ENCODE results near the gene KRTAP4-4. TPM values are rescaled to one million over a fixed set of nuclear protein-coding genes. Genes with fewer than 3 reads are reported as not detected.

KRTAP4-4 gene
- total and polyA plus RNA-seq, 2 of the 13 experiments (the other 11 are each of a cell fraction or from before 2014, with no cell fraction given): not detected

DNA sequence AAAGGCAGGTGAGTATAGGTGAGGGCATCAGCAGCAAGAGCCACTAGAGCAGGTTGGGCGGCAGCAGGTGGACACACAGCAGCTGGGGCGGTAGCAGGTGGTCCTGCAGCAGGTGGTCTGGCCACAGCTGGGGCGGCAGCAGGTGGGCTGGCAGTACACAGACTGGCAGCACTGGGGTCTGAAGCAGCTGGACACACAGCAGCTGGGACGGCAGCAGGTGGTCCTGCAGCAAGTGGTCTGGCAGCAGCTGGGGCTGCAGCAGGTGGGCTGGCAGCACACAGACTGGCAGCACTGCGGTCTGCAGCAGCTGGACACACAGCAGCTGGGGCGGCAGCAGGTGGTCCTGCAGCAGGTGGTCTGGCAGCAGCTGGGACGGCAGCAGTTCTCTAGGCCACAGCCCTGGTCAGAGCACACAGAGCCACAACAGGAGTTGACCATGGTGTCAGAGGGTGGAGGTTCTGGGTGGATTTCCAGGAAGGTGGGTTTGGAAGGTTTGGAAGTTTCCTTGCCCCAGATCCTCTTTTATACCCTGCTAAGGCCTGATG lies 17.3 kb upstream of the KRTAP4-4 start, which contains the start of gene KRTAP4-2:
Gene KRTAP4-2, minus strand, starts transcription at position 495 of the 545 bp plus-strand sequence. Its CDS starts 57 bp downstream, at position 438.
- FAIRE-seq (no peak), ATAC-seq (no peak), DNase-seq (ENCODE audit: low spot score) (no peak)
- no peak within 1 kb of the TSS for H3K4me2 ChIP-seq (ENCODE audit: low read depth, low read length)
- in situ Hi-C loops (cut with HindIII; ENCODE audit: extremely low pct_ligation_motif_present, low pct_unique_long_range_greater_than_20kb): no loop called here
- H3K27ac ChIP-seq (ENCODE audit: extremely low read length, insufficient read depth, low read length): no peak within 1 kb of the TSS
- BruUV-seq (replicated peaks): no TSS peak
- no peak within 1 kb of the TSS for H2AFZ ChIP-seq (ENCODE audit: low read length)
- no peaks in the 10 kb centered on the region for H3K9me3 ChIP-seq (ENCODE audit: low read length)
- no peak for TF ChIP-seq HMG20A (CRISPR knock-in tag; IDR thresholded peaks at IDR 0.05; ENCODE audit: borderline replicate concordance)
- no peak for TF ChIP-seq ZNF549 (CRISPR knock-in tag; IDR thresholded peaks at IDR 0.05)
- TF ChIP-seq, protein P1, sequence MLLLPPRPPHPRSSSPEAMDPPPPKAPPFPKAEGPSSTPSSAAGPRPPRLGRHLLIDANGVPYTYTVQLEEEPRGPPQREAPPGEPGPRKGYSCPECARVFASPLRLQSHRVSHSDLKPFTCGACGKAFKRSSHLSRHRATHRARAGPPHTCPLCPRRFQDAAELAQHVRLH (CRISPR knock-in tag; IDR thresholded peaks at IDR 0.05; ENCODE audit: borderline replicate concordance, low read depth): no peak
- TF ChIP-seq TEAD3 (CRISPR knock-in tag; optimal IDR thresholded peaks at IDR 0.05; ENCODE audit: borderline replicate concordance): no peak
- ChIA-PET POLR2A (no interaction called here), CTCF (ENCODE audit: low intra/inter-chr PET ratio, low total read pairs) (no interaction called here)
- intact Hi-C loops (cut with micrococcal nuclease; ENCODE audit: unreplicated experiment): loop anchor here (10.0 kb wide), 1 partner anchor 273 kb away; no protein-coding TSS in a partner anchor
- no peaks in the 10 kb centered on the region for H3K4me1 ChIP-seq (ENCODE audit: insufficient read depth, low read length)
- no peak within 1 kb of the TSS for H3K4me3 ChIP-seq (replicated peaks in 1 of 3; ENCODE audit: insufficient read depth in 1 of 3, low read depth in 2 of 3, low read length in 3 of 3)
- 38% methylated on average over 3 of the region's 7 CpGs for WGBS (ENCODE audit: low lambda C conversion rate)
- H3K36me3 ChIP-seq (replicated peaks in 1 of 2; ENCODE audit: control insufficient read depth in 1 of 2, insufficient read depth in 2 of 2, low read length in 2 of 2): no peaks in the 10 kb centered on the region
- no peaks in the 10 kb centered on the region for H4K20me1 ChIP-seq (ENCODE audit: insufficient read depth, low read length)
- no peaks in the 10 kb centered on the region for H3K79me2 ChIP-seq (ENCODE audit: insufficient read depth, low read length)
- peaks cover 0 to 33% of the 10 kb centered on the region in 2 experiments; a peak in 3 of 5 replicates for H3K27me3 ChIP-seq (ENCODE audit: control insufficient read depth in 1 of 2, insufficient read depth in 2 of 2, low read length in 2 of 2)
- H3K9ac ChIP-seq (ENCODE audit: insufficient read depth, low read depth, low read length): no peak within 1 kb of the TSS

DNA sequence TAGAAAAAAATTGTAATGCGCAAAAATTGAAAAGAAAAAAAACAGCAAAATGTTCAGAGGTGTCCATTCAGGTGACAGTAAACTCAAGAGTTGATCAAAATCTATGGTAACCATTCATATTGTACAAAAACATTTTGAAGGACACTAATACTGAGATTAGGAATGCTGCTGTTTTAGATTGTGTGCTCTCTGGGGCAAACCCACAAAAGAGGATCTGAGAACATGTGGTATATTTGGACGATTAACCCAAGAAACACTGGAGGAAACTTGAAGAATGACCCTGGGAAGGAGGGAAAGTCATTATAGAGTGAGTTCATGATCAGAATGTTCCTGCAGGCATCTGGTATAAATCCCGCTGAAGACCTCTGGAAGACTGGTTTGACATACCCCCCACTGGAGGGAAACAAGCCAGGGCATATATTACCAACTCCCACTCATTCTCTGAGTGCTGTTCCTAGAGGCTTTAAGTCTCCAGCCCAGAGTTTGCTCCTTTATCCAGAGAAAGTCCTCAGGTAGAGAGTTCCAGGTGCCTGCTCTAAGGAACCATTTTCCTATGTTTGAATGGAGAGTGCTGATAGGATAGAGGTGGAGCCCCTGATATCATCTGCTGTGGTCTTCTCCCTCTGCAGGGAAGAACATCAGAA lies 16.3 kb upstream of the KRTAP4-4 start:
- ChIA-PET CTCF (ENCODE audit: low intra/inter-chr PET ratio, low total read pairs) (no interaction called here), POLR2A (no interaction called here)
- under 1% methylated on average over 3 of the region's 3 CpGs for WGBS (ENCODE audit: low lambda C conversion rate)
- H3K9ac ChIP-seq (ENCODE audit: insufficient read depth, low read depth, low read length): no peak overlapping the region
- no peaks in the 10 kb centered on the region for H3K9me3 ChIP-seq (ENCODE audit: low read length)
- no TSS peak for BruUV-seq (replicated peaks)
- in situ Hi-C loops (cut with HindIII; ENCODE audit: extremely low pct_ligation_motif_present, low pct_unique_long_range_greater_than_20kb): no loop called here
- H3K4me2 ChIP-seq (ENCODE audit: low read depth, low read length): no peak overlapping the region
- no peaks in the 10 kb centered on the region for H3K79me2 ChIP-seq (ENCODE audit: insufficient read depth, low read length)
- H2AFZ ChIP-seq (ENCODE audit: low read length): no peak overlapping the region
- FAIRE-seq (no peak), DNase-seq (ENCODE audit: low spot score) (no peak), ATAC-seq (no peak)
- no peak overlapping the region for H3K27ac ChIP-seq (ENCODE audit: extremely low read length, insufficient read depth, low read length)
- H3K27me3 ChIP-seq (ENCODE audit: control insufficient read depth in 1 of 2, insufficient read depth in 2 of 2, low read length in 2 of 2): peaks cover 0 to 33% of the 10 kb centered on the region in 2 experiments; a peak in 3 of 5 replicates
- no peak for TF ChIP-seq REL (CRISPR knock-in tag; conservative IDR thresholded peaks at IDR 0.05)
- no peak for TF ChIP-seq ZNF451 (CRISPR knock-in tag; IDR thresholded peaks at IDR 0.05)
- TF ChIP-seq ZNF124 (CRISPR knock-in tag; IDR thresholded peaks at IDR 0.05): no peak
- H4K20me1 ChIP-seq (ENCODE audit: insufficient read depth, low read length): no peaks in the 10 kb centered on the region
- H3K4me3 ChIP-seq (replicated peaks in 1 of 3; ENCODE audit: insufficient read depth in 1 of 3, low read depth in 2 of 3, low read length in 3 of 3): no peak overlapping the region
- H3K4me1 ChIP-seq (ENCODE audit: insufficient read depth, low read length): no peaks in the 10 kb centered on the region
- no peaks in the 10 kb centered on the region for H3K36me3 ChIP-seq (replicated peaks in 1 of 2; ENCODE audit: control insufficient read depth in 1 of 2, insufficient read depth in 2 of 2, low read length in 2 of 2)
- intact Hi-C loops (cut with micrococcal nuclease; ENCODE audit: unreplicated experiment): loop anchor here (10.0 kb wide), 1 partner anchor 272 kb away; no protein-coding TSS in a partner anchor

All from HepG2 (cell line).